DOHH2 (cell line): ENCODE measurements around the gene JOSD2.

ENCODE experiments used
- EZH2phosphoT487 ChIP-seq: fragments of 200-600 bp; sonication (generic); IDR thresholded peaks from 2 replicates; pipeline ENCODE4 v1.6.1; 2017; ENCODE audit warnings: borderline replicate concordance, mild to moderate bottlenecking, antibody characterized with exemption, low read length, moderate library complexity, mixed read lengths
- TF ChIP-seq, protein P1 (sequence below): fragments of 200-600 bp; sonication (generic); IDR thresholded peaks from one replicate; pipeline ENCODE4 v1.5.1; 2014; ENCODE audit warnings: antibody characterized with exemption, mild to moderate bottlenecking, low read depth, low read length; ENCODE audit not compliant: poor library complexity, severe bottlenecking

DNA sequence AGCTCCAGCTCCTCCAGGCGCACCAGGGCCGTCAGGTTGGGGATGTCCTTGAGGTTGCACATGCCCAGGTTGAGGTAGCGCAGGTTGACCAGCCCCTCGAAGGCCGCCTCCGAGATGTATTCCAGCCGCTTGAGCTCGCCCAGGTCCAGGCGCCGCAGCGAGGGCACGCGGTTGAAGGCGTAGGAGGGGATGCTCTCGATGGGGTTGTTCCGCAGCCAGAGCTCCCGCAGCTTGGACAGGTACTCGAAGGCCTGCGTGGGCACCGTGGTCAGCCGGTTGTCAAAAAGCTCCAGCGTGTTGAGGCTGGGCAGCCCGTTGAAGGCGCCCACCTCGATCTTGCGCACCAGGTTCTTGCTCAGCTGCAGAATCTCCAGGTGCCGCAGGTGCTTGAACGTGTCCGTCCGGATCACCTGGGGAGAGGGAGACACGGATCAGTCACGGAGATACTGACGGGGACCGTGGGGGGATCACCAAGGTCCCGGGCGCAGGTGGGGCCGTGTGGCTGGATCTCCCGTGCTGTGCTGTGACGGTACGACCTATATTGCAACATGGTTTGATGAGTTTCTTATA is 8.1 kb upstream of the JOSD2 start:
- TF ChIP-seq, protein P1, sequence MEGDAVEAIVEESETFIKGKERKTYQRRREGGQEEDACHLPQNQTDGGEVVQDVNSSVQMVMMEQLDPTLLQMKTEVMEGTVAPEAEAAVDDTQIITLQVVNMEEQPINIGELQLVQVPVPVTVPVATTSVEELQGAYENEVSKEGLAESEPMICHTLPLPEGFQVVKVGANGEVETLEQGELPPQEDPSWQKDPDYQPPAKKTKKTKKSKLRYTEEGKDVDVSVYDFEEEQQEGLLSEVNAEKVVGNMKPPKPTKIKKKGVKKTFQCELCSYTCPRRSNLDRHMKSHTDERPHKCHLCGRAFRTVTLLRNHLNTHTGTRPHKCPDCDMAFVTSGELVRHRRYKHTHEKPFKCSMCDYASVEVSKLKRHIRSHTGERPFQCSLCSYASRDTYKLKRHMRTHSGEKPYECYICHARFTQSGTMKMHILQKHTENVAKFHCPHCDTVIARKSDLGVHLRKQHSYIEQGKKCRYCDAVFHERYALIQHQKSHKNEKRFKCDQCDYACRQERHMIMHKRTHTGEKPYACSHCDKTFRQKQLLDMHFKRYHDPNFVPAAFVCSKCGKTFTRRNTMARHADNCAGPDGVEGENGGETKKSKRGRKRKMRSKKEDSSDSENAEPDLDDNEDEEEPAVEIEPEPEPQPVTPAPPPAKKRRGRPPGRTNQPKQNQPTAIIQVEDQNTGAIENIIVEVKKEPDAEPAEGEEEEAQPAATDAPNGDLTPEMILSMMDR: no peak
- TF ChIP-seq EZH2phosphoT487: no peak
